Fibroblast of the aortic adventitia (primary cell): Measurements from ENCODE around the gene LGI2. TPM values are rescaled to one million over a fixed set of nuclear protein-coding genes. Genes with fewer than 3 reads are reported as not detected.

Experiments used
- DNase-seq: peaks from one replicate; pipeline ENCODE4 v3.0.0-alpha.2; 2010; ENCODE audit warnings: low read depth
- H3K4me3 ChIP-seq: 2 replicates; pipeline ENCODE4 v1.5.1; 2011; ENCODE audit warnings: low read depth, mild to moderate bottlenecking, control low read depth, low read length, moderate library complexity
- CTCF ChIP-seq: IDR thresholded peaks from 2 replicates; pipeline ENCODE4 v1.5.1; 2011; ENCODE audit warnings: mild to moderate bottlenecking, low read length, control low read depth, inconsistent platforms; ENCODE audit not compliant: insufficient read depth
- total RNA-seq: library from RNA; depleted of rRNA; stranded (reverse); fragments of >200 nt; gene quantifications from 2 replicates; pipeline ENCODE4 v1.2.3, GENCODE V29; 2012; ENCODE audit warnings: low replicate concordance

The LGI2 gene
- total RNA-seq, 1 donor, result 0.54 TPM

- H3K4me3 ChIP-seq, result no peak overlapping the region
- peak; percentile 74 for TF ChIP-seq CTCF
- peak; percentile 74 for DNase-seq
Measured at GRCh38 chr4:24988776-24989175, 42.0 kb downstream of the LGI2 start.

GRCh38 chr4:24984602-24985532 is 45.9 kb downstream of the LGI2 start:
- DNase-seq, result no peak
- no peak overlapping the region for H3K4me3 ChIP-seq
- peak; percentile 16 for TF ChIP-seq CTCF

GRCh38 chr4:24980740-24981139 is 50.0 kb downstream of the LGI2 start:
- no peak for DNase-seq
- TF ChIP-seq CTCF, result no peak
- no peak overlapping the region for H3K4me3 ChIP-seq

GRCh38 chr4:24980064-24980690 is 50.6 kb downstream of the LGI2 start:
- H3K4me3 ChIP-seq, result no peak overlapping the region
- DNase-seq, result peak; percentile 83
- peak; percentile 85 for TF ChIP-seq CTCF

- no peak for TF ChIP-seq CTCF
- H3K4me3 ChIP-seq, result no peak overlapping the region
- DNase-seq, result peak; percentile 38
Measured at GRCh38 chr4:24979554-24979953, 51.2 kb downstream of the LGI2 start.

GRCh38 chr4:24978291-24979075 is 52.3 kb downstream of the LGI2 start:
- no peak for TF ChIP-seq CTCF
- no peak overlapping the region for H3K4me3 ChIP-seq
- DNase-seq, result no peak
